Erythroblast (primary cell): ENCODE measurements around the gene FAM227B.

Experiments
- GATA1 ChIP-seq: IDR thresholded peaks from 2 replicates; pipeline ENCODE4 v1.6.1; 2011; ENCODE audit warnings: low read depth, mild to moderate bottlenecking, control low read depth, low read length, moderate library complexity
- POLR2A ChIP-seq: IDR thresholded peaks from 2 replicates; pipeline ENCODE4 v1.6.1; 2011; ENCODE audit warnings: mild to moderate bottlenecking, low read length

DNA sequence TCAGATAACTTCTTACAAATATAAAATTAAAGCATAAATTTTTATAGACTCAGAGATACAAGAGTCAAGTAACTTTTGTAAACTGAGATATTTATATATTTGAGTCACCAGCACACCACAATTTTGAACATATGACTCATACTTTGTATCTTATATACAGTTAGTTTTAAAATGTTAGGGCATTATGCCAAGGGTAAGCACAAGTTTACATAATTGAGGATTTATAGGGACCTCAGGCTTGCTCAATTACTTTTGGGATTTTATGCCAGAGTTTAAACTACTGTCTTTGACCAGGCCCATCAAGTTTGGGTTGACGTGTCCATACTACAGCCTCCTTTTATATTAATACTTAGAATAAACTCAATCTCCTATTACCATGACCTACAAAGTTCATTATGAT is 205.0 kb downstream of the FAM227B start:
- no peak for TF ChIP-seq POLR2A
- no peak for TF ChIP-seq GATA1
